ENCODE data around the gene C1orf198.

C1orf198 gene, protein sequence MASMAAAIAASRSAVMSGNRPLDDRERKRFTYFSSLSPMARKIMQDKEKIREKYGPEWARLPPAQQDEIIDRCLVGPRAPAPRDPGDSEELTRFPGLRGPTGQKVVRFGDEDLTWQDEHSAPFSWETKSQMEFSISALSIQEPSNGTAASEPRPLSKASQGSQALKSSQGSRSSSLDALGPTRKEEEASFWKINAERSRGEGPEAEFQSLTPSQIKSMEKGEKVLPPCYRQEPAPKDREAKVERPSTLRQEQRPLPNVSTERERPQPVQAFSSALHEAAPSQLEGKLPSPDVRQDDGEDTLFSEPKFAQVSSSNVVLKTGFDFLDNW

GRCh38 chr1:230867903-230868735 is at the start of gene C1orf198:
C1orf198 (minus strand) TSS chr1:230868521; CDS start chr1:230868512, 9 bp downstream.
- DNase-seq = peak; percentile 58 to 86

- peak; percentile 55 for DNase-seq
Measured at GRCh38 chr1:230917284-230918135, 49.2 kb upstream of the C1orf198 start.

DNA sequence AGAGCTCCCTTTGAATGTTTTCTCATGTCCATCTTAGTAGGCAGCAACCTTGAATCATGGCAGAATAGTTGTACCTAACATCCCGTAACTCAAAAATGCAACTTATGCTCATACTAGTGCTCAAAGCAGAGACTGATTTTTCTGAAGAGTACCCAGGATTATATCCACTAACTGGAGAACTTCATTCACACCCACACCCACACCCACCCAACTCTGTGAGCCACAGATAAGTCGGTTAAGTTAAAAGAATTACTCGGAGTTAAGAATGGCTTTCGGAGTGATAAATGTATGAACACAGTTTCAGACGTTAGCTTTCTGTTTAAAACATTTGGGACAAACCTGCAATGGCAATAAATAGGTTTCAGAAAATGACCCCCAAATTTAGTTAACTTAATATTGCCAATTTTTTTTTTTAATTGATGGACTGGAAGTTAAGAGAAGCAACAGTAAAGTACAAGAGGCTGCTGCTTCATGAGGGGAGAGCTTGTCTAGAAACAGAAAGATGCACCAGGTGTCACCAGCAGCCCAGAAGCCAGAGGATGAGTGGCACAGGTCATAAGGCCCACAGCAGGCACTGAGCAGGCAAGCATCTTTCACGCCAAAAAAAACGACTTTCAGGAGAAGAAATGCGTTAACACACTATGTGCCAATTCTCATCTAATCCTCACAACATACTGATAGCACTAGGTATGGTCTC is 48.4 kb upstream of the C1orf198 start:
- DNase-seq = no peak

DNA sequence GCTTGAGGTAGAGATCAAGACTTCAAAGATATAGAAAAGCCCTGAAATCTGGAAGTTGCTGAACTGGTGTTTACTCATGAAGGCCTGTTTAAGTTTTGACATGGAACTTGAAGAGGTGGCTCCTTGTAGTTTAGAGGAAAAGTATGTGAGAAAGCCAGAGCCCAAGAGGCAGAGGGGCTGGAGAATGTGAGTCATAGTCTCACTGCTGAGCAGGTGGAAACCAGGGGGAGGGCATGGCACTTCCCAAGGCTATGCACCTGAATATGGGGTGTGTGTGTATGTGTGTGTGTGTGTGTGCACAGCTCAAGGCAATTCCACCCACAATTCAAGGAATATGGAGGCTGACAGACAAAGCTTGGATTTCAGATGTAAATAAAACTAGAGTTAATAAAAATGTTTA is 46.8 kb upstream of the C1orf198 start:
- no peak for DNase-seq

- no peak for DNase-seq
Measured at GRCh38 chr1:230913496-230913895, 45.2 kb upstream of the C1orf198 start.

GRCh38 chr1:230910755-230911117 is 42.4 kb upstream of the C1orf198 start:
- DNase-seq = no peak

- peak; percentile 76 to 84 for DNase-seq
Measured at GRCh38 chr1:230909974-230910754, 41.8 kb upstream of the C1orf198 start.

DNA sequence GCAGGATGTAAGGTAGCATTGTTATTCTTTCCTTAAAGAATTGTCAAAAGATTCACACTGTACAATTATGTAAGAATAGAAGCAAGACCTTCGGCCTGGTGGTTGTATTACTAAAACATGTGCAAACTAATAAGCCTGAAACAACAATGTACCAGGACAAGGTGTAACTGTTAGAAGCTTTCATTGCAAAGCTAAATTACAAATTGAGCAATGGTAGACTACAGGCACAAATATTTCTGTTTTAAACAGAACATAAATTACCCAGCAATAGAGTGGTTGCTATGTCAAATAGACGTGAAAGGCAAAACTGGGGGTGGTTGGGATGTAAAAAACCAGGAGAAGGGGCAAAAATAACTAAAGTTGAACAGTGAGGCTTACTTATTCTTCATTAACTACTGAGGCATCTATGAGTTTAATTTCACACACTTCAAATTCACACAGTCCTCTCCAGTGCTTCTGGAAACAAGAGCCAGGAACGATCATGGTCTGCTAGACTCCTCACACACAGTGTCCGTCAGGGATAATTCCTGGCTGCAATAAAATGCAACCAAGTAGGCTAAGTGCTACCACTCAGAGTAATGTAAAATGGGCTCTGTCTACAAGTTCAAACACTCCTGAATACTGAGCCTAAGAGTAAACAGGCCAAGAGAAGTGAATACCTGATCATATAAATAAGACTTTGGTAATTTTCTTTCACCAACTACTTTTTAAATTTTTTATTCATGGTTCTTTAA is 39.3 kb upstream of the C1orf198 start:
- DNase-seq = no peak

DNA sequence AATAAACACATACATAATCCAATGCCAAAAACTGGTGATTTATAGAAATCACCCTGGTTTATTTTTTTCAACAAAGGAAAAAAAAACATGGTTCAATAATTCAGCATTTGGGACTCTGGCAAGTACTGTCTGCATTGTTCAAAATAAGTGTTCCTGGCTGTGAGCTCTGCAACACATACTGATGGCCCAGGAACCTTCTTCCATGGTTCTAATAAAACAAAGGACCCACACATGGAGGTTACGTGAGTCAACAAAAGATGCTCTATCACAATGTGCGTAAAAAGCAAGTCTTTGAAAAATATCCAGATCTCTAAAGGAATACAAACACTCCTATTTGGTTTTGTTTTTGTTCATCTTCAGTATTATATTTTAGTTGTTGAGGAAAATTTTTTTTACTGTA is 37.9 kb upstream of the C1orf198 start:
- no peak for DNase-seq

DNA sequence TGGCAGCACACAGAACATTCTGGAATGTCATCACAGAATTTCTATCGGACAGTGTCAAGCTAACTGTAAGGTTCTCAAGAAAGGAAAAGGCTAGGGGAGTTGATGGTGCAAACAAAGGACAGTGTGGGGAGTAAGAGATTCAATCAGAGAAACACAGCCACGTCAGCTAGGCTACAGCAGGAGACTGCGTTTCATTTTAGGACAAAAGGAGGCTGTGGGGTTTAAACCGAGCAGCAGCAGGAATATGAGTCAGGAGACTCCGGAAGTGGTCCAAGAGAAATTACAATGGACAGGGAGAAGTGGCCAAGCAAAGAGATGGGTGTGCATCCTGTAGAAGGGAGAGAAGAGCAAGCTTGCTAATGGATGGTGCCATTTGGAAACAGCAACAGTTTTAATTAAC is 37.4 kb upstream of the C1orf198 start:
- DNase-seq = no peak

- DNase-seq = no peak
Measured at GRCh38 chr1:230902349-230902923, 34.1 kb upstream of the C1orf198 start.

GRCh38 chr1:230901671-230902070 is 33.4 kb upstream of the C1orf198 start:
- no peak for DNase-seq

DNA sequence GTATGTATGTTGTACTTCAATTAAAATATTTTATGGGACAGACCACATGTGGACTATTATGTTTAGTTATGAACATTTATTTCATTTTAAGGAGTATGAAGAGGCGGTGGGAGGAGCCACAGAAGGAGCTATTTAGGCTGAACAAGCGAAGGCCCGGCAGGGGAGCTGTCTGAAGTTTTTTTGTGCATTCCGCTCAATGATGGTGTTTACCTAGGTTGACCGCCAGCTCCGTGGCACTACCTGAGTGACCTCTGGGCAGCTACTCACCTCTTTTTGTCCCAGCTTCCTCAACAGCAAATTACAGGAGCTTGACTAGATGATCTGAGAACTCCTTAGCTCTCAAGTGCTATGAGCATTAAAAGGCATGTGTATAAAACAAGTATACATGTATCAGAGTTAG is 32.7 kb upstream of the C1orf198 start:
- no peak for DNase-seq

DNA sequence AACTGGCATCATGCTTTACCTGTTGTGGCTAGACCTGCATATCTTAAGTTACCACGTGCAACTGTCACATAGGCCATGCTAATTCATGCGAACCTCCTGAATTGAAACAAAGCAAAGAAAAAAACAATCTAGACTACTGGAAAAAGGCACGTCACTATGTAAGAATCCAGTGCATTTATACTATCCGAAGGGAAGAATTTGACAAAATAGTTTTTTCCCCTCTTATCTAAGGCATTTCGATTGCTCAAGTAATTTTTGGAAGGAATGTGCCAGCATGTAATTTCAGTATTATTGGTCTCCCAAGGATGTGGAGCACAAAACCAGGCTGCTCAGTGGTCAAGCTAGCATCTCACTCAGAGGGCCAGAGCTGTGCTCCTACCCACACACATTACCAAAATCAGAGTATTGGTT is 31.5 kb upstream of the C1orf198 start:
- no peak for DNase-seq

- DNase-seq = no peak
Measured at GRCh38 chr1:230898748-230899147, 30.4 kb upstream of the C1orf198 start.

- DNase-seq = no peak
Measured at GRCh38 chr1:230898144-230898543, 29.8 kb upstream of the C1orf198 start.

DNA sequence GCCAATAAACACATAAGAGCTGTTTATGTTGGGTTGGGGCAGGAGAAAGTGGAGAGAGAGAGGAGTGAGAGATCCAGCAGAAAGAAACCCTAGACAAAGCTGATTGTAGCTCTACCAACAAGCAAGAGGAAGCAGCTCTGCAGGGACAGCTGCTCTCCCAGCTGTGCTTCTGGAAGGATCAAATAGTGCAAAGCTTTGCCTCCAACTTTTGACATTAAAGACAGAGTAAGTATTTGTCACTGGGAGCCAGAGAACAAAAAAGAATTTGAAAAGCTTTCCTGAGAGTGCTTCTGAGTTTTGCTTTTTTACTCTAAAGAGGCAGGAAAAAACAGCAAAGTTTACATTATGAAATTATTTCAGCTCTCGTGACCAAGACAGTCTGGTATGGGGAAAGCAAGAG is 28.5 kb upstream of the C1orf198 start:
- no peak for DNase-seq

GRCh38 chr1:230895452-230895851 is 27.1 kb upstream of the C1orf198 start:
- no peak for DNase-seq

GRCh38 chr1:230894664-230895063 is 26.3 kb upstream of the C1orf198 start:
- no peak for DNase-seq

- DNase-seq = no peak
Measured at GRCh38 chr1:230894032-230894431, 25.7 kb upstream of the C1orf198 start.

GRCh38 chr1:230892018-230892491 is 23.7 kb upstream of the C1orf198 start:
- DNase-seq = no peak

Data from hippocampal formation (tissue), 2 donors.